Neural progenitor cell (in vitro differentiated cells): ENCODE measurements around the gene YPEL2. TPM values are rescaled to one million over a fixed set of nuclear protein-coding genes. Genes with fewer than 3 reads are reported as not detected.

Experiments
- DNase-seq: peaks from one replicate; pipeline ENCODE4 v3.0.0-alpha.2; 2016; ENCODE audit warnings: low spot score
- H2AFZ ChIP-seq: fragments of 200-600 bp; sonication (generic); replicated peaks from 2 replicates; pipeline ENCODE4 v1.6.1; 2016; ENCODE audit warnings: antibody characterized with exemption
- H3F3A ChIP-seq: fragments of 200-600 bp; sonication (generic); 2 replicates; pipeline ENCODE4 v1.6.1; 2016; ENCODE audit warnings: antibody characterized with exemption, low read depth
- H3K27ac ChIP-seq: fragments of 200-600 bp; sonication (generic); 2 replicates; pipeline ENCODE4 v1.5.1; 2016; ENCODE audit warnings: mild to moderate bottlenecking
- H3K27me3 ChIP-seq: fragments of 200-600 bp; sonication (generic); 2 replicates; pipeline ENCODE4 v1.6.1; 2016; ENCODE audit warnings: mild to moderate bottlenecking, moderate library complexity
- H3K36me3 ChIP-seq: fragments of 200-600 bp; sonication (generic); 2 replicates; pipeline ENCODE4 v1.5.1; 2016
- H3K4me1 ChIP-seq: fragments of 200-600 bp; sonication (generic); 2 replicates; pipeline ENCODE4 v1.6.1; 2016; ENCODE audit warnings: mixed run types
- H3K4me2 ChIP-seq: fragments of 200-600 bp; sonication (generic); 2 replicates; pipeline ENCODE4 v1.6.1; 2016
- H3K4me3 ChIP-seq: fragments of 200-600 bp; sonication (generic); 2 replicates; pipeline ENCODE4 v1.5.1; 2016
- H3K79me2 ChIP-seq: fragments of 200-600 bp; sonication (generic); 2 replicates; pipeline ENCODE4 v1.6.1; 2016; ENCODE audit warnings: low read depth
- H3K9ac ChIP-seq: fragments of 200-600 bp; sonication (generic); 2 replicates; pipeline ENCODE4 v1.6.1; 2016
- H3K9me3 ChIP-seq: fragments of 200-600 bp; sonication (generic); 2 replicates; pipeline ENCODE4 v1.5.1; 2016; ENCODE audit warnings: low read depth
- H4K20me1 ChIP-seq: fragments of 200-600 bp; sonication (generic); 2 replicates; pipeline ENCODE4 v1.6.1; 2016; ENCODE audit warnings: low read depth
- H3K27ac Mint-ChIP-seq: 3 replicates; pipeline ENCODE4 v1.8.0; 2021; ENCODE audit warnings: mixed read lengths
- H3K27me3 Mint-ChIP-seq: 2 replicates; pipeline ENCODE4 v1.8.0; 2022; ENCODE audit warnings: low read depth, mild to moderate bottlenecking, inconsistent platforms, moderate library complexity, mixed read lengths; ENCODE audit not compliant: insufficient read depth
- H3K36me3 Mint-ChIP-seq: 3 replicates; pipeline ENCODE4 v1.8.0; 2021; ENCODE audit warnings: mixed read lengths
- H3K4me1 Mint-ChIP-seq: 3 replicates; pipeline ENCODE4 v1.8.0; 2021; ENCODE audit warnings: mixed read lengths
- H3K4me3 Mint-ChIP-seq: 3 replicates; pipeline ENCODE4 v1.8.0; 2021; ENCODE audit warnings: mild to moderate bottlenecking, moderate library complexity, mixed read lengths
- H3K9me3 Mint-ChIP-seq: 3 replicates; pipeline ENCODE4 v1.8.0; 2020; ENCODE audit warnings: mixed read lengths
- CTCF ChIP-seq: fragments of 200-600 bp; sonication (generic); IDR thresholded peaks from 2 replicates; pipeline ENCODE4 v1.5.1; 2017; ENCODE audit warnings: antibody characterized with exemption, mild to moderate bottlenecking
- EZH2 ChIP-seq: fragments of 200-600 bp; sonication (generic); IDR thresholded peaks from 2 replicates; pipeline ENCODE4 v1.6.1; 2017; ENCODE audit warnings: antibody characterized with exemption, mild to moderate bottlenecking, moderate library complexity
- EZH2phosphoT487 ChIP-seq: fragments of 200-600 bp; sonication (generic); IDR thresholded peaks from 2 replicates; pipeline ENCODE4 v1.6.1; 2017; ENCODE audit warnings: antibody characterized with exemption
- total RNA-seq: library from RNA; depleted of rRNA; stranded (reverse); fragments of >200 nt; gene quantifications from 2 replicates; pipeline ENCODE4 v1.2.3, GENCODE V29; 2015; ENCODE audit warnings: low replicate concordance

The YPEL2 gene
- total RNA-seq, 1 donor from 2014 or later: 38.0 TPM

- H3K4me3 ChIP-seq: no peak overlapping the region
- H3K27ac ChIP-seq: no peak overlapping the region
- H3K4me1 Mint-ChIP-seq: peaks cover 31% of the 10 kb centered on the region
- no peaks in the 10 kb centered on the region for H3K9me3 Mint-ChIP-seq
- no peaks in the 10 kb centered on the region for H3K27me3 ChIP-seq
- no peaks in the 10 kb centered on the region for H3K9me3 ChIP-seq
- no peak overlapping the region for H3K27ac Mint-ChIP-seq
- no peaks in the 10 kb centered on the region for H3F3A ChIP-seq
- DNase-seq: no peak
- no peak overlapping the region for H3K4me3 Mint-ChIP-seq
- H4K20me1 ChIP-seq: no peaks in the 10 kb centered on the region
- no peaks in the 10 kb centered on the region for H3K36me3 Mint-ChIP-seq
- H3K4me1 ChIP-seq: peaks cover 5% of the 10 kb centered on the region
- no peak overlapping the region for H3K9ac ChIP-seq
- H3K27me3 Mint-ChIP-seq: peaks cover 5% of the 10 kb centered on the region
- H3K79me2 ChIP-seq: no peaks in the 10 kb centered on the region
- H2AFZ ChIP-seq: no peak overlapping the region
- no peaks in the 10 kb centered on the region for H3K36me3 ChIP-seq
- no peak overlapping the region for H3K4me2 ChIP-seq
- no peak for TF ChIP-seq CTCF
- no peak for TF ChIP-seq EZH2phosphoT487
- TF ChIP-seq EZH2: no peak
These were observed 93.9 kb downstream of the YPEL2 start for GRCh38 chr17:59425085-59425931.

- H3K27me3 Mint-ChIP-seq: peaks cover 4% of the 10 kb centered on the region
- TF ChIP-seq CTCF: no peak
- TF ChIP-seq EZH2phosphoT487: no peak
- TF ChIP-seq EZH2: no peak
- H3K9me3 ChIP-seq: no peaks in the 10 kb centered on the region
- peaks cover 5% of the 10 kb centered on the region for H3K4me1 ChIP-seq
- H3F3A ChIP-seq: no peaks in the 10 kb centered on the region
- H3K4me2 ChIP-seq: no peak overlapping the region
- H3K36me3 Mint-ChIP-seq: no peaks in the 10 kb centered on the region
- no peaks in the 10 kb centered on the region for H3K36me3 ChIP-seq
- no peaks in the 10 kb centered on the region for H3K27me3 ChIP-seq
- no peaks in the 10 kb centered on the region for H3K9me3 Mint-ChIP-seq
- no peak overlapping the region for H3K27ac Mint-ChIP-seq
- no peak overlapping the region for H3K4me3 Mint-ChIP-seq
- no peaks in the 10 kb centered on the region for H3K79me2 ChIP-seq
- no peak overlapping the region for H3K4me3 ChIP-seq
- H3K27ac ChIP-seq: no peak overlapping the region
- H3K9ac ChIP-seq: no peak overlapping the region
- H4K20me1 ChIP-seq: no peaks in the 10 kb centered on the region
- DNase-seq: no peak
- H2AFZ ChIP-seq: no peak overlapping the region
- H3K4me1 Mint-ChIP-seq: peaks cover 31% of the 10 kb centered on the region
These were observed 94.6 kb downstream of the YPEL2 start for GRCh38 chr17:59426031-59426430.

- H3K4me3 ChIP-seq: no peak overlapping the region
- peaks cover 5% of the 10 kb centered on the region for H3K4me1 ChIP-seq
- H3K4me3 Mint-ChIP-seq: no peak overlapping the region
- no peaks in the 10 kb centered on the region for H3F3A ChIP-seq
- peaks cover under 1% of the 10 kb centered on the region for H3K27me3 Mint-ChIP-seq
- H3K9ac ChIP-seq: no peak overlapping the region
- H3K27me3 ChIP-seq: no peaks in the 10 kb centered on the region
- no peaks in the 10 kb centered on the region for H3K36me3 ChIP-seq
- no peak overlapping the region for H3K4me2 ChIP-seq
- no peak overlapping the region for H2AFZ ChIP-seq
- no peak for TF ChIP-seq EZH2phosphoT487
- TF ChIP-seq EZH2: no peak
- no peak for TF ChIP-seq CTCF
- H3K27ac Mint-ChIP-seq: peak overlapping the region; percentile 90
- H4K20me1 ChIP-seq: no peaks in the 10 kb centered on the region
- no peaks in the 10 kb centered on the region for H3K79me2 ChIP-seq
- DNase-seq: no peak
- H3K27ac ChIP-seq: no peak overlapping the region
- H3K9me3 ChIP-seq: no peaks in the 10 kb centered on the region
- peaks cover 31% of the 10 kb centered on the region for H3K4me1 Mint-ChIP-seq
- H3K36me3 Mint-ChIP-seq: no peaks in the 10 kb centered on the region
- peaks cover 4% of the 10 kb centered on the region for H3K9me3 Mint-ChIP-seq
These were observed 96.0 kb downstream of the YPEL2 start for GRCh38 chr17:59427425-59427921.
